HG02938 (cell line): ENCODE results near the gene ZNF655.

Experiments used
- ATAC-seq: cut with Tn5 transposase; IDR thresholded peaks from one replicate; pipeline ENCODE4 v1.9.1; 2021; ENCODE audit warnings: mild to moderate bottlenecking, moderate library complexity; ENCODE audit not compliant: unreplicated experiment

ZNF655 gene

DNA sequence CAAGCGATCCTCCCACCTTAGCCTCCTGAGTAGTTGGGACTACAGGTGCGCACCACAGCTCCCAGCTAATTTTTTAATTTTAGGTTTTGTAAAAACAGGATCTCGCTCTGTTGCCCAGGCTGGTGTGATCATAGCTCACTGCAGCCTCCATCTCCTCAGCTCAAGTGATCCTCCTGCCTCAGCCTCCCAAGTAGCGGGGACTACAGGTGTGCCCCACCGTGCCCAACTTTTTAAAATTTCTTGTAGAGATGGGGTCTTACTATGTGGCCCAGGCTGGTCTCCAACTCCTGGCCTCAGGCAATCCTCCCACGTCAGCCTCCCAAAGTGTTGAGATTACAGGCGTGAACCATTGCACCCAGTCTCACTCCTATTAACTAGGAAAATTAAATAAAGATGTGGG is 47.1 kb downstream of the ZNF655 start:
- no peak for ATAC-seq

DNA sequence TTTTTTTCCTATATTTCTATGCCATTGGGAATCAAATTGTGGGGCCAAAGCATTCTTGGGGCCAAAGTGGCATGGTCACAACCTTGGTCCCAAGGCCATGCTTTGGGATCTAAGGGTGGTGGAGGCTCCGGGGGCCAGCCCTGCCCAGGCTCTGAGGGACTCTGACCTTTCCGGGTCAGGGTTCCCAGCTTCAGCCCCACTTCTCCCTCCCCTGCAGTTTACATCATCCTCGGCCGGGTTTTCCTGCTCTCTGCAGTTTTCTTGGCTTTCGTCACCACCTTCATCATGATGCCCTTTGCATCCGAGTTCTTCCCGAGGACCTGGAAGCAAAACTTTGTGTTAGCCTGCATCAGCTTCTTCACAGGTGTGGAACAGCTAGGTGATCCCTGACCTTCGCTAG is 48.1 kb downstream of the ZNF655 start:
- no peak for ATAC-seq

DNA sequence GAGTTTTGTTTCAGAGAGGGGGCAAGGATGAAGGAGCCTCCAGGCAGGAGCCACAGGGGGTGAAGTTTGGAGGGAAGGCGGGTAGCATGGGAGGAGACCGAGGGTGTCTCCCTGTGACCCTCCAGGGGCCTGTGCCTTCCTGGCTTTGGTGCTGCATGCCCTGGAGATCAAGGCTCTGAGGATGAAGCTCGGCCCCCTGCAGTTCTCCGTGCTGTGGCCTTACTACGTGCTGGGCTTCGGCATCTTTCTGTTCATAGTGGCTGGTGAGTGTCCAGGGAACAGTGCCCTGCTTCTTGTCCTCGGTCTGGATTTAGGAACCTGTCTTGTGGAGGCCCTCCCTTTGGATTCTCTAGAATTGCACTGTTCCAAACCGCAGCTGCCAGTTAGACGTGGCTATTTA is 49.1 kb downstream of the ZNF655 start:
- ATAC-seq, result no peak

DNA sequence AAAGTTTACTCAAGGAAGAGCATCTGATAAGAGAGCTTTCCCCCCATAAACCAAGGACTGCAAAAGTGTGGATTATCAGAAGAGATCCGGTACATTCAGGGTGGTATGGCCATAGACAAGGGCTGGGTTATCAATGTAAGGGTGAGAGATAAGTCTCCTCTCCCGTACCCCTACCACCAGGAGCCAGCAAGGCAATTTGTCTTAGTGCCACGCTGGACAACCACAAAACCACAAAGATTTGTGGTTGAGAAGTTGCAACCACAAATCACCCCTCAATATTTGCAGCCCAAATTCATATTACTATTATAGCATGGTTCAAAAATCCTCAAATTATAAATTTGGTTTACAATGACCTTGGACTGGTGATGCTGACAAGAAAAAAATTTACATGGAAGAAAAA is 56.1 kb downstream of the ZNF655 start:
- ATAC-seq, result no peak

DNA sequence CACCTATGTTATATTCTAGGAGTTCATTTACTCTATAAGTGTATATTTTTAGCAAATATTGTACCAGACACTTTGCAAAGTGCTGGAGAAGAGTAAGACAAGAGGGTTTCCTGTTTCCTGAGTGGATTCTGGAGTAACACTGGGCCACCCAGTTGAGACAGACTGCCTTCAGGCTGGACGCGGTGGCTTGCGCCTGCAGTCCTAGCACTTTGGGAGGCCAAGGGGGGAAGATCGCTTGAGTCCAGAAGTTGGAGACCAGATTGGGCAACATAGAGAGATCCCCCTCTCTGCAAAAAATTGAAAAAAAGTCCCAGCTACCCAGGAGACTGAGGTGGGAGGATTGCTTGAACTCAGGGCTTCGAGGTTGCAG is 57.5 kb downstream of the ZNF655 start:
- no peak for ATAC-seq

DNA sequence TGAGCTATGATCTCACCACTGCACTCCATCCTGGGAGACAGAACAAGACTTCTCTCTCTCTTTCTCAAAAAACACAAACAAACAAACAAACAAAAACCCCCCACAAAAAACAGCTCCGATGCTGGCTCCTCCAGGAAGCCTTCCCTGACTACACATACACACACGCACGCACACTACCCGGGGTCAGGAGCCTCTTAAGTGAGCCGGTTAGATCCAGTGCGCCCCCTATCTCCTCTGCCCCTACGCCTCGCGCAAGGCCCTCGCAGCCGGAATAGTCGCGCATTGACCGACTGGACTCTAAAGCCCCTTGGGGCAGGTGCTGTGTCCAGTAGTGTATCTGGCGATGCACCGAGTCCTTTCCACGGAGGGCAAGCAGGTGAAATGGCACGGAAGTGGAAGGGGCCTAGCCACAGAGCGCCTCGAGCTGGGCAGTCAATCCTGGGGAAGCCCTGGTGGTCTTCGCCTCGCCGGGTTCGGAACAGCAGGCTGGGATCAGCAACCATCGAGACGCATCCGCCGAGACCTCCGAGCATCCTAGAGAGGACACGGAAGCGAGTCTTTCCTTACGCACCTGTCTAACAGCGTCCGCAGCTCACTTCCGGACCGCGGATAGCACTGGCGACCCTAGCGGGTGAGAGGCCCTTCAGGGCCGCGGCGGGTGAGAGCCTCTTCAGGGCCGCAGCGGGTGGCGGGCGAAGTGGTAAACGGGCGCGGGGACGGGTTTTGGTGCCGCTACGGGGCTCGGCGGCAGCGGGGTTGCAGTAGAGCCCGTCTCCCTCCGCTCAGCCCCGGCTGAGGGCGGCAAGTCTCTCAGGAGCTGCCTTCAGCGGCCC is 58.1 kb downstream of the ZNF655 start, which contains the start of gene ZSCAN25:
Gene ZSCAN25 (plus strand): TSS at position 588 of the 833 bp plus-strand sequence. CDS start 2,661 bp downstream, outside the sequence.
- peak; percentile 74 for ATAC-seq

DNA sequence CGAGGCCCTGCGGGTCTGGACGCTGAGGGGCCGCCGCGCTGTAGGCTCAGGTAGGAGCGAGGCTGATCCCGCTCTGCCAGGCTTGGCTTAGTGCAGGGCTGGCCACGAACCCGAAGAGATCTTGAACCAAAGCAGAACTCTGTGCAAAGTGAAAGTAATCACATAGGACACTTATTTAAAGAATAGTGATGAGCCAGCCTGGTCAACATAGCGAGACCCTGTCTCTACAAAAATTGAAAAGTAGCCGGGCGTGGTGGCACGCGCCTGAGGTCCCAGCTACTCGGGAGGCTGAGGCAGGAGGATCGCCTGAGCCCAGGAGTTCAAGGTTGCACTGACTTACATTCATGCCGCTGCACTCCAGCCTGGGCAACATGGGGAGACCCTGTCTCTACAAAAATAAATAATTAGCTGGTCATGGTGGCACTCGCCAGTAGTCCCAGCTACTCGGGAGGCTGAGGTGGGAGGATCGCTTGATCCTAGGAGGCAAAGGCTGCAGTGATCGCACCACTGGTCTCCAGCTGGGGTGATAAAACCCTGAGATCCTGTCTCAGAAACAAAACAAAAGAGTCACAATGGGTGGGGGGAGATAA is 58.8 kb downstream of the ZNF655 start:
- ATAC-seq, result peak; percentile 38

DNA sequence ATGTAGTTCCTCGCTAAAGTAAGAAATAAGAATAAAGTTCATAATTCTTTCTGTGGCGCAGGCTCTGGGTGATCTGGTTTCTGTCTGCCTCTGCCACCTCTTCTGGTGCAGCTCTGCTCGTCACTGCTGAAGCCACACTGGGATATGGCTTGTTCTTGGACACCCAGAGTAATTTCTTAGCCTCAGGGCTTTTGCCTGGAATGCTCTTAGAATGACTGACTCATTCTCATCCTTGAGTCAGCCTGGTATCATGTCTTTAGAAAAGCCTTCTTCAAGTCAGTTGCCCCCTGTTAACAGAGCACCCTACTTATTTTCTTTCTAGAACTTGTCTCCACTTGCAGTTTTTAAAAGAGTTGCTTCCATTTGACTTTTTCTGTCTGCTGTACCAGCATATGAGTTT is 60.3 kb downstream of the ZNF655 start:
- no peak for ATAC-seq

DNA sequence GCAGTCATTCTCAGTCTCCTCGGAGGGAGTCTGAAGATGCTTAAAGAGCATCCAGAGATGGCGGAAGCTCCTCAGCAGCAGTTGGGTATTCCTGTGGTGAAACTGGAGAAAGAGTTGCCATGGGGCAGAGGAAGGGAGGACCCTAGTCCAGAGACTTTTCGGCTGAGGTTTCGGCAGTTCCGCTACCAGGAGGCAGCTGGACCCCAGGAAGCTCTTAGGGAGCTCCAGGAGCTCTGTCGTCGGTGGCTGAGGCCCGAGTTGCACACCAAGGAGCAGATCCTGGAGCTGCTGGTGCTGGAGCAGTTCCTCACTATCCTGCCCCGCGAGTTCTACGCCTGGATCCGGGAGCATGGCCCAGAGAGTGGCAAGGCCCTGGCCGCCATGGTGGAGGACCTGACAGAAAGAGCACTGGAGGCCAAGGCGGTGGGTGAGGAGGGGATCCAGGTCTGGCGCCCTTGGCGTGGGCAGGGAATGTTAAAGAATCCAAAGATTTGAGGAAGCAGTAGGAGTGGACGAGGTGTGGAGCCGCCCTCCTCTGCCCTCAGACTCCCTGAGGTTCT is 61.2 kb downstream of the ZNF655 start:
- ATAC-seq, result no peak

DNA sequence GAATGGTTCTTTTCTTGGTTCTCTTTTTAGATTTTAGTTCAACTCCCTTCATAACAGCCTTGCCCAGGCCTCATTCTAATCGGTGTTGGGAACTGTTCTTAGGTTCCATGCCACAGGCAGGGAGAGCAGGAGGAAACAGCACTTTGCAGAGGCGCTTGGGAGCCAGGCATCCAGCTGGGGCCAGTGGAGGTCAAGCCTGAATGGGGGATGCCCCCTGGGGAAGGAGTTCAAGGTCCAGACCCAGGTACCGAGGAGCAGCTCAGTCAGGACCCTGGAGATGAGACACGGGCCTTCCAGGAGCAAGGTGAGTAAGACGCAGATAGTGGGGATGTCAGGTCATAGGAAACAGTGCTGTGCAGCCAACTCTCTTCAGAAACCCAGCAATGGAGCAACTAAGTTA is 62.8 kb downstream of the ZNF655 start:
- ATAC-seq, result no peak

DNA sequence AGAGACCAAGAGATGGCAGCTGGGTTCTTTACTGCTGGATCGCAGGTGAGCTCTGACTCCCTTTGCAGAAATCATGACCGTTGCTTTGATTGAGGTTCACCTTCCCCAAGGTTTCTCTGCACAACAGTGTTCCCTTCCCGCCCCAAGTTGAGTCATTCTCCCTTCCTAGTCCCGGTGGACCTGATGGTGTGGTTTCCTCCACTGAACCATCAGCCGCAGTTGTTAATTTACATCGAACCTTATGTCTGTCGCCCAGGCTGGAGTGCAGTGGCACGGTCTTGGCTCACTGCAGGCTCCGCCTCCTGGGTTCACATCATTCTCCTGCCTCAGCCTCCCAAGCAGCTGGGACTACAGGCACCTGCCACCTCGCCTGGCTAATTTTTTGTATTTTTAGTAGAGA is 64.2 kb downstream of the ZNF655 start:
- no peak for ATAC-seq

DNA sequence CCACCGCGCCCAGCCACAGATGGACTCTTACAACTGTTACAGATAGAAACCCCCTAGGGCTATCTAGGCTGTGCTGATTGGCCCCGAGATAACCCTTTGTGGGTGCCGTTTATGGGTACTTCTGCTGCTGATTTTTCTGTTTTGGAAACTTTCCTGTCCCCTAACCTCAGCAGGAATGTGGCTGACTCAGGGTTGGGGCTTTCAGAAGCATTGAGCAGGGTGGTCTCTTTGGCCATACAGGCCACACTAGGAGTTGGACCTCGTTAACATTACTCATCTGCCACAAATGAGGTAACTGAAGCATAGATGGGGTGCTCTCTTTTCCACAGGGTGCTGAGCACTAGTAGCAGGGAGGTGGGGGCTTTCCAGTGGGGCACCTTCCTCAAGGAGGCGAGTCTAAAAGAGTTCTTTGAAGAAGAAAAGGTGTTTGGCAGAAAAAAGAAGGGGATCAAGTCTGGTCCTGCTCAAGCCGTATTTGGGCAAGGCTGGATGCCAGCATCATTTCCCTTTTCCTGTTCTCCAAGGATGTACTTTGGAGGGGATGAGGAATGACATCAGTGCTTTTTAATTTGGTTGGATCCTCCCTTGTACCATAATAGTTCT is 64.8 kb downstream of the ZNF655 start:
- no peak for ATAC-seq

DNA sequence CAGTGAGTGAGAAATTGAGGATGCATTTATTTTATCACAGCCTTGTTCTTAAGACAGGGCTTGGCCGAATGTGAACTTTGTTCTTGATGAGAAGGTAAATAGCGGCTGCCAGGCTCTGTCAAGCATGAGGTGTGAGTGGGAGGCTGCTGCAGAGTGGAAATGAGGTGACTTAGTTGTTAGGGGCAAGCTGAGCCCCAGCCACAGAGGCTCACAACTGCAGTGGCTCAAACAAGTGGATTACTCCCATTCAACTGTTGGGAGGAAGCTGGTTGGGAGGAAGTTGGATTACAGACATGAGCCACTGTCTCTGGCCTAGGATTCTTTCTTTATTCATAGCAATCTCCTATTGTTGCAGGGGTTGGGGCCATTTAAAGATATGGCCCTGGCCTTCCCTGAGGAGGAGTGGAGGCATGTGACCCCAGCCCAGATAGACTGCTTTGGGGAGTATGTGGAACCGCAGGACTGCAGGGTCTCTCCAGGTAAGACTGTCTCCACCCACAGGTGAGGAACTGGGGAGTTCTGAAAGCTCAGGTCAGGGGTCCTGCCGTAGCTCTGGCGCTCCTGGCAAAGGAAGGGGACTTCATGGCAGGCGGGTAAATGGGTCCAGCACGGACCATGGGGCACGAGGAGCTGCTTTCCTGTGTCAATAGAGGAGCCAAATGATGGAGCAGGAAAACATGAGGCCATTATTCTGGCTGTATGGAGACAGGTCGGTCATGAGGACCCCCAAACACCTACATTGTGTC is 65.4 kb downstream of the ZNF655 start:
- no peak for ATAC-seq

DNA sequence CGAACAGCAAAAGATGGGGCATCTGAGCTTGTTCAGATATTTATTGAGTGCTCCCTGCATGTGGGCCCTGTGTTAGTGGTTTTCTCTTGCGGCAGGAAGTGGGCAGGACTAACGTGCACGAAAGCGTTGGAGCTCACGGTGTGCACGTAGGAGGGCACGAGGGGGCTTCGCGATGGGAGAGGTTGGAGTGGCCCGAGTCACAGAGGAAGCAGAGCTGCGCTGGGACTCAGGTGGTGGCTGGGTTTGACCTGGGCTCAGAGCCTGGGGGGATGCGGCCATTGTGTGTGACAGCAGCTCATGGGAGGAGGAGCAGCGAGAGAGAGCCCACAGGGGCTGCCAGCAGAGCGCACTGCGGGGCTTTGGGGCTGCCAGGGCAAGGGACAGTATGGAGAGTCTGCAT is 66.0 kb downstream of the ZNF655 start:
- ATAC-seq, result no peak

DNA sequence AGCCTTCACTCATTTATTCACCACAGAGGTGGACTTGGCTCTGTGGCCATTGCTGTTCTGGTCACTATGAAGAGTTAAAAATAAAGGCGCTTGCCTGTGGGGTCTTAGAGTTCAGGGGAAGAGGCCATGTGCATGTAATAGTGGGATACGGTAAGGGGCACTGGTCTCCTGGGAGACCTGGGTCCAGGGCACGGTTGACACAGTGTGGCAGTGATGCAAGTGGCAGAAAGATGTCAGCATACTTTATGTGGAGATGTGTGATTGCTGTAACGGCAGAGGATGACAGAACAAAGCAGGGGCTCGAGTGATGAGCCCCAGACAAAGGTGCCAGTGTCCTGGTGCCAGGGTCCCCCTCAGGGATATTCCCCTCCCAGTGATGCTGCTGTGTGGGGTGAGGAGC is 66.9 kb downstream of the ZNF655 start:
- no peak for ATAC-seq

DNA sequence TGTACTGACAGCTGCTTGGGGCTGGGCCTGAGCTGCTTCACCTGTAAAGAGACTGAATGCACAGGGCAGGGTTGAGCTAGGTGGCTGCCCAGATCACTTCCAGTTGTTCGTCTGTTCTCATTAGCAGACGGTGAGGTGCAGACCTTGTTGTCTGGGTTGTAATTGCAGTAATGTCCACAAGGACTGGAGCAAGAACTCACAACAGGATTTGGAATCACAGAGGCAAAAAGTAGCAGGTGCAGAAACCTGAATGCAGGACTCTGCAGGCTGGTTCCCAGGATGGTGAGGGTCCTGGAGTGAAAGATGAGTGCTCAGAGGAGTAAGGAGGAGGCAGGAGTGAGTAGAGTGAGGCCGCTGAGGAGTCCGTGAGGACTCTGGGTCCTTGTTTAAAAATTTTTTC is 67.5 kb downstream of the ZNF655 start:
- ATAC-seq, result no peak
